ENCODE data around the gene CCND3. TPM values are rescaled to one million over a fixed set of nuclear protein-coding genes. Genes with fewer than 3 reads are reported as not detected.

Gene CCND3
- total and polyA plus RNA-seq, 2 of the 13 experiments (the other 11 are each of a cell fraction or from before 2014, with no cell fraction given): 4.3 to 7.2 TPM

GRCh38 chr6:41941280-41942066 is at the start of gene CCND3 (continued):
- TF ChIP-seq, protein P1, sequence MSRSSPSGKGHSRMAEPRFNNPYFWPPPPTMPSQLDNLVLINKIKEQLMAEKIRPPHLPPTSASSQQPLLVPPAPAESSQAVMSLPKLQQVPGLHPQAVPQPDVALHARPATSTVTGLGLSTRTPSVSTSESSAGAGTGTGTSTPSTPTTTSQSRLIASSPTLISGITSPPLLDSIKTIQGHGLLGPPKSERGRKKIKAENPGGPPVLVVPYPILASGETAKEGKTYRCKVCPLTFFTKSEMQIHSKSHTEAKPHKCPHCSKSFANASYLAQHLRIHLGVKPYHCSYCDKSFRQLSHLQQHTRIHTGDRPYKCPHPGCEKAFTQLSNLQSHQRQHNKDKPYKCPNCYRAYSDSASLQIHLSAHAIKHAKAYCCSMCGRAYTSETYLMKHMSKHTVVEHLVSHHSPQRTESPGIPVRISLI (CRISPR knock-in tag; IDR thresholded peaks at IDR 0.05; ENCODE audit: borderline replicate concordance): 0 out of 2 replicates have a peak, but pooled peaks have one; percentile 27
- TF ChIP-seq, protein P2, sequence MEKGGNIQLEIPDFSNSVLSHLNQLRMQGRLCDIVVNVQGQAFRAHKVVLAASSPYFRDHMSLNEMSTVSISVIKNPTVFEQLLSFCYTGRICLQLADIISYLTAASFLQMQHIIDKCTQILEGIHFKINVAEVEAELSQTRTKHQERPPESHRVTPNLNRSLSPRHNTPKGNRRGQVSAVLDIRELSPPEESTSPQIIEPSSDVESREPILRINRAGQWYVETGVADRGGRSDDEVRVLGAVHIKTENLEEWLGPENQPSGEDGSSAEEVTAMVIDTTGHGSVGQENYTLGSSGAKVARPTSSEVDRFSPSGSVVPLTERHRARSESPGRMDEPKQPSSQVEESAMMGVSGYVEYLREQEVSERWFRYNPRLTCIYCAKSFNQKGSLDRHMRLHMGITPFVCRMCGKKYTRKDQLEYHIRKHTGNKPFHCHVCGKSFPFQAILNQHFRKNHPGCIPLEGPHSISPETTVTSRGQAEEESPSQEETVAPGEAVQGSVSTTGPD (CRISPR knock-in tag; IDR thresholded peaks at IDR 0.05): no peak
- TF ChIP-seq, protein P3, sequence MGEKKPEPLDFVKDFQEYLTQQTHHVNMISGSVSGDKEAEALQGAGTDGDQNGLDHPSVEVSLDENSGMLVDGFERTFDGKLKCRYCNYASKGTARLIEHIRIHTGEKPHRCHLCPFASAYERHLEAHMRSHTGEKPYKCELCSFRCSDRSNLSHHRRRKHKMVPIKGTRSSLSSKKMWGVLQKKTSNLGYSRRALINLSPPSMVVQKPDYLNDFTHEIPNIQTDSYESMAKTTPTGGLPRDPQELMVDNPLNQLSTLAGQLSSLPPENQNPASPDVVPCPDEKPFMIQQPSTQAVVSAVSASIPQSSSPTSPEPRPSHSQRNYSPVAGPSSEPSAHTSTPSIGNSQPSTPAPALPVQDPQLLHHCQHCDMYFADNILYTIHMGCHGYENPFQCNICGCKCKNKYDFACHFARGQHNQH (CRISPR knock-in tag; IDR thresholded peaks at IDR 0.05): no peak
- TF ChIP-seq KLF11 (CRISPR knock-in tag; IDR thresholded peaks at IDR 0.05): no peak; the same call in 1 of the 2 replicates
- TF ChIP-seq ZNF224 (CRISPR knock-in tag; IDR thresholded peaks at IDR 0.05): no peak
- no peak for TF ChIP-seq IKZF1 (IDR thresholded peaks at IDR 0.05)
- TF ChIP-seq, protein P4, sequence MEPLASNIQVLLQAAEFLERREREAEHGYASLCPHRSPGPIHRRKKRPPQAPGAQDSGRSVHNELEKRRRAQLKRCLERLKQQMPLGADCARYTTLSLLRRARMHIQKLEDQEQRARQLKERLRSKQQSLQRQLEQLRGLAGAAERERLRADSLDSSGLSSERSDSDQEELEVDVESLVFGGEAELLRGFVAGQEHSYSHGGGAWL (CRISPR knock-in tag; IDR thresholded peaks at IDR 0.05): peak; percentile 63; the same call in 1 of the 2 replicates
- no peak for TF ChIP-seq ZNF670 (CRISPR knock-in tag; IDR thresholded peaks at IDR 0.05; ENCODE audit: borderline replicate concordance)
- TF ChIP-seq PRDM10 (CRISPR knock-in tag; IDR thresholded peaks at IDR 0.05; ENCODE audit: low read depth): no peak
- TF ChIP-seq HOXA9 (CRISPR knock-in tag; IDR thresholded peaks at IDR 0.05; ENCODE audit: borderline replicate concordance): 0 out of 2 replicates have a peak, but pooled peaks have one; percentile 38
- TF ChIP-seq ELF1 (CRISPR knock-in tag; IDR thresholded peaks at IDR 0.05): peak; percentile 79
- TF ChIP-seq ZNF83 (CRISPR knock-in tag; IDR thresholded peaks at IDR 0.05; ENCODE audit: borderline replicate concordance): no peak; the same call in 1 of the 2 replicates
- no peak for TF ChIP-seq TBX3 (IDR thresholded peaks at IDR 0.05; ENCODE audit: borderline replicate concordance)
- TF ChIP-seq MXD4 (CRISPR knock-in tag; IDR thresholded peaks at IDR 0.05): no peak; the same call in 1 of the 2 replicates
- TF ChIP-seq, protein P5, sequence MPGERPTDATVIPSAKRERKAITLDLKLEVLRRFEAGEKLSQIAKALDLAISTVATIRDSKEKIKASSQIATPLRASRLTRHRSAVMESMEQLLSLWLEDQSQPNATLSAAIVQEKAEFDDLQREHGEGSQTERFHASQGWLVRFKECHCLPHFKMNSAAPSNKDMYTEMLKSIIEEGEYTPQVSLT (CRISPR knock-in tag; IDR thresholded peaks at IDR 0.05; ENCODE audit: borderline replicate concordance, low read depth): no peak
- no peak for TF ChIP-seq ZMYM3 (CRISPR knock-in tag; IDR thresholded peaks at IDR 0.05)
- TF ChIP-seq PHF8 (CRISPR knock-in tag; IDR thresholded peaks at IDR 0.05): peak; percentile 61
- peak; percentile 33; the same call in 1 of the 2 replicates for TF ChIP-seq TOPORS (CRISPR knock-in tag; IDR thresholded peaks at IDR 0.05)
- no peak for TF ChIP-seq ZNF737 (CRISPR knock-in tag; IDR thresholded peaks at IDR 0.05; ENCODE audit: borderline replicate concordance)
